A673 (cell line): ENCODE data around the gene ASIC3. TPM values are rescaled to one million over a fixed set of nuclear protein-coding genes. Genes with fewer than 3 reads are reported as not detected.

Source experiments
- BruUV-seq: library from RNA; stranded (reverse); fragments of 400-500 nt; replicated peaks from 2 replicates; lab custom pipeline; 2021; lab: Mats Ljungman, UMichigan
- CTCF ChIA-PET: fragments of 300-600 bp; sonication (Branson Sonifier 250); formaldehyde crosslinking; loops from one replicate; lab custom pipeline; 2022; ENCODE audit warnings: antibody characterized with exemption; lab: Charles Lee
- POLR2A ChIA-PET: fragments of 300-600 bp; sonication (Branson Sonifier 250); formaldehyde crosslinking; loops from one replicate; lab custom pipeline; 2022; ENCODE audit warnings: antibody characterized with exemption; ENCODE audit not compliant: low non-redundant PET; lab: Charles Lee
- DNase-seq: peaks from one replicate; pipeline ENCODE4 v3.0.0-alpha.2; 2015; ENCODE audit warnings: low spot score
- H3K27ac ChIP-seq: fragments of 200-600 bp; sonication (generic); 2 replicates; pipeline ENCODE4 v1.5.1; 2016; ENCODE audit warnings: mixed run types, low read depth, mild to moderate bottlenecking, mixed read lengths, antibody characterized with exemption, low read length; ENCODE audit not compliant: poor library complexity, severe bottlenecking
- H3K27me3 ChIP-seq: fragments of 200-600 bp; sonication (generic); replicated peaks from 2 replicates; pipeline ENCODE4 v1.6.1; 2017; ENCODE audit warnings: mixed run types, low read depth, mild to moderate bottlenecking, mixed read lengths, antibody characterized with exemption, low read length; ENCODE audit not compliant: insufficient read depth, poor library complexity
- H3K36me3 ChIP-seq: fragments of 200-600 bp; sonication (generic); 2 replicates; pipeline ENCODE4 v1.6.1; 2016; ENCODE audit warnings: mixed run types, mild to moderate bottlenecking, mixed read lengths, antibody characterized with exemption, low read length; ENCODE audit not compliant: insufficient read depth, poor library complexity, severe bottlenecking
- H3K4me1 ChIP-seq: fragments of 200-600 bp; sonication (generic); 2 replicates; pipeline ENCODE4 v1.6.1; 2017; ENCODE audit warnings: mixed run types, mild to moderate bottlenecking, mixed read lengths, antibody characterized with exemption, low read length; ENCODE audit not compliant: insufficient read depth, poor library complexity, severe bottlenecking
- H3K4me3 ChIP-seq: fragments of 200-600 bp; sonication (generic); 2 replicates; pipeline ENCODE4 v1.5.1; 2016; ENCODE audit warnings: low read depth, mixed run types, mild to moderate bottlenecking, mixed read lengths, low read length; ENCODE audit not compliant: poor library complexity, severe bottlenecking
- H3K9me3 ChIP-seq: fragments of 200-600 bp; sonication (generic); 2 replicates; pipeline ENCODE4 v1.6.1; 2016; ENCODE audit warnings: mixed run types, low read depth, mild to moderate bottlenecking, mixed read lengths, antibody characterized with exemption, low read length; ENCODE audit not compliant: poor library complexity, severe bottlenecking
- CTCF ChIP-seq: fragments of 300-800, 200-600 bp; sonication (generic); conservative IDR thresholded peaks from 2 replicates; pipeline ENCODE4 v1.5.1; 2017; ENCODE audit warnings: low read depth, mild to moderate bottlenecking, antibody characterized with exemption, low read length, moderate library complexity, mixed read lengths
- EZH2 ChIP-seq: fragments of 200-600 bp; sonication (generic); IDR thresholded peaks from 2 replicates; pipeline ENCODE4 v1.6.1; 2017; ENCODE audit warnings: borderline replicate concordance, low read depth, mild to moderate bottlenecking, mixed read lengths, antibody characterized with exemption, low read length; ENCODE audit not compliant: poor library complexity, severe bottlenecking
- intact Hi-C: fragments of 100-400 bp; cut with micrococcal nuclease; formaldehyde crosslinking; loops from one replicate; pipeline ENCODE4 v1.10.0; 2022; ENCODE audit not compliant: unreplicated experiment
- total RNA-seq: library from RNA; stranded (reverse); gene quantifications from 2 replicates; pipeline ENCODE4 v1.2.3, GENCODE V29; 2021

Gene ASIC3
- total RNA-seq, 1 experiment from 2014 or later: 4.5 TPM

- no peaks in the 10 kb centered on the region for H3K9me3 ChIP-seq
- no peak overlapping the region for H3K27ac ChIP-seq
- no peak overlapping the region for H3K4me3 ChIP-seq
- no peak for TF ChIP-seq EZH2
- no peak for TF ChIP-seq CTCF
- no TSS peak for BruUV-seq
- CTCF ChIA-PET: no interaction called here
- peaks cover 9% of the 10 kb centered on the region for H3K4me1 ChIP-seq
- intact Hi-C loops: no loop called here
- no peaks in the 10 kb centered on the region for H3K27me3 ChIP-seq
- DNase-seq: no peak
- peaks cover 4% of the 10 kb centered on the region for H3K36me3 ChIP-seq
- POLR2A ChIA-PET: no interaction called here
Observed at GRCh38 chr7:151034312-151035025, 13.9 kb upstream of the ASIC3 start.

GRCh38 chr7:151035026-151035717, 13.2 kb upstream of the ASIC3 start:
- Histone ChIP-seq H3K36me3 (peaks cover 4% of the 10 kb centered on the region), H3K27me3 (no peaks in the 10 kb centered on the region), H3K27ac (no peak overlapping the region), H3K4me1 (peaks cover 9% of the 10 kb centered on the region), H3K9me3 (no peaks in the 10 kb centered on the region), H3K4me3 (no peak overlapping the region)
- intact Hi-C loops: no loop called here
- no TSS peak for BruUV-seq
- ChIA-PET POLR2A (no interaction called here), CTCF (no interaction called here)
- DNase-seq: no peak
- TF ChIP-seq CTCF (no peak), EZH2 (no peak)

- intact Hi-C loops: no loop called here
- H3K27me3 ChIP-seq: no peaks in the 10 kb centered on the region
- DNase-seq: no peak
- peaks cover 4% of the 10 kb centered on the region for H3K36me3 ChIP-seq
- peaks cover 9% of the 10 kb centered on the region for H3K4me1 ChIP-seq
- ChIA-PET POLR2A (no interaction called here), CTCF (no interaction called here)
- H3K4me3 ChIP-seq: no peak overlapping the region
- TF ChIP-seq EZH2 (no peak), CTCF (no peak)
- no peak overlapping the region for H3K27ac ChIP-seq
- no peaks in the 10 kb centered on the region for H3K9me3 ChIP-seq
- BruUV-seq: no TSS peak
Observed at GRCh38 chr7:151035902-151036301, 12.4 kb upstream of the ASIC3 start.
